Esophagus muscularis mucosa (tissue), 4 donors: ENCODE data around the gene ASB4.

ENCODE experiments used
- EP300 ChIP-seq: sonication (generic); formaldehyde crosslinking; IDR thresholded peaks from one replicate; pipeline ENCODE4 v1.6.1; 2017; ENCODE audit warnings: antibody characterized with exemption
- POLR2A ChIP-seq: fragments of 450-650 bp; IDR thresholded peaks from one replicate; pipeline ENCODE4 v1.6.1; 2017; ENCODE audit warnings: antibody characterized with exemption, moderate library complexity, mild to moderate bottlenecking, low read depth
- TF ChIP-seq, protein P1 (sequence below), 3 experiments: fragments of 200-600 bp in 2 of 3; fragments of 450-650 bp in 1 of 3; sonication (generic) in 2 of 3; IDR thresholded peaks; one replicate each; pipeline ENCODE4 v1.5.1; 2017 to 2019; ENCODE audit warnings: antibody characterized with exemption in 3 of 3, mild to moderate bottlenecking in 2 of 3, moderate library complexity in 1 of 3

- TF ChIP-seq, protein P1, sequence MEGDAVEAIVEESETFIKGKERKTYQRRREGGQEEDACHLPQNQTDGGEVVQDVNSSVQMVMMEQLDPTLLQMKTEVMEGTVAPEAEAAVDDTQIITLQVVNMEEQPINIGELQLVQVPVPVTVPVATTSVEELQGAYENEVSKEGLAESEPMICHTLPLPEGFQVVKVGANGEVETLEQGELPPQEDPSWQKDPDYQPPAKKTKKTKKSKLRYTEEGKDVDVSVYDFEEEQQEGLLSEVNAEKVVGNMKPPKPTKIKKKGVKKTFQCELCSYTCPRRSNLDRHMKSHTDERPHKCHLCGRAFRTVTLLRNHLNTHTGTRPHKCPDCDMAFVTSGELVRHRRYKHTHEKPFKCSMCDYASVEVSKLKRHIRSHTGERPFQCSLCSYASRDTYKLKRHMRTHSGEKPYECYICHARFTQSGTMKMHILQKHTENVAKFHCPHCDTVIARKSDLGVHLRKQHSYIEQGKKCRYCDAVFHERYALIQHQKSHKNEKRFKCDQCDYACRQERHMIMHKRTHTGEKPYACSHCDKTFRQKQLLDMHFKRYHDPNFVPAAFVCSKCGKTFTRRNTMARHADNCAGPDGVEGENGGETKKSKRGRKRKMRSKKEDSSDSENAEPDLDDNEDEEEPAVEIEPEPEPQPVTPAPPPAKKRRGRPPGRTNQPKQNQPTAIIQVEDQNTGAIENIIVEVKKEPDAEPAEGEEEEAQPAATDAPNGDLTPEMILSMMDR (IDR thresholded peaks at IDR 0.05) = no peak
- TF ChIP-seq POLR2A = no peak
- no peak for TF ChIP-seq EP300
Observed at GRCh38 chr7:95469187-95469586, 16.6 kb upstream of the ASB4 start.
